K562 (cell line): ENCODE results near the gene MADD.

ENCODE experiments used
- GATA2 ChIP-seq: sonication (generic); formaldehyde crosslinking; IDR thresholded peaks from 2 replicates; pipeline ENCODE4 v1.4.0; 2020; ENCODE audit warnings: mild to moderate bottlenecking, missing genetic modification reagents
- IRF9 ChIP-seq: fragments of 450-650 bp; IDR thresholded peaks from 2 replicates; pipeline ENCODE4 v1.6.1; 2016; ENCODE audit warnings: missing biosample characterization, missing genetic modification characterization
- NFIC ChIP-seq: fragments of 450-650 bp; IDR thresholded peaks from 2 replicates; pipeline ENCODE4 v1.6.1; 2017; ENCODE audit warnings: mild to moderate bottlenecking, inconsistent platforms
- RBM22 ChIP-seq: fragments of 200-400 bp; formaldehyde crosslinking; IDR thresholded peaks from 2 replicates; pipeline ENCODE4 v1.6.1; 2018; ENCODE audit warnings: low read length, low read depth; ENCODE audit not compliant: poor library complexity, severe bottlenecking
- TBL1XR1 ChIP-seq, 2 experiments: IDR thresholded peaks; 2 replicates each; pipeline ENCODE4 v1.6.1; 2012; ENCODE audit warnings: improper control_type of control experiment in 2 of 2, low read length in 2 of 2, mild to moderate bottlenecking in 1 of 2
- TCF7L2 ChIP-seq: fragments of 150-350 bp; IDR thresholded peaks from 2 replicates; pipeline ENCODE4 v1.6.1; 2016; ENCODE audit warnings: low read depth, mild to moderate bottlenecking, low read length, moderate library complexity
- ZFP36 ChIP-seq: fragments of 150-350 bp; IDR thresholded peaks from 2 replicates; pipeline ENCODE4 v1.6.1; 2018; ENCODE audit warnings: low read length, low read depth; ENCODE audit not compliant: partially characterized antibody

- TF ChIP-seq TCF7L2 (no peak), RBM22 (no peak), TBL1XR1 (IDR thresholded peaks at IDR 0.05; ENCODE audit: low read length in 2 of 2) (no peak), NFIC (no peak), ZFP36 (no peak), IRF9 (tag) (no peak), GATA2 (CRISPR knock-in tag) (no peak)
These were observed 89.7 kb downstream of the MADD start for GRCh38 chr11:47359586-47359985.
